Neural progenitor cell (in vitro differentiated cells): ENCODE measurements around the gene SPATA6. TPM values are rescaled to one million over a fixed set of nuclear protein-coding genes. Genes with fewer than 3 reads are reported as not detected.

Experiments
- DNase-seq: peaks from one replicate; pipeline ENCODE4 v3.0.0-alpha.2; 2016; ENCODE audit warnings: low spot score
- H2AFZ ChIP-seq: fragments of 200-600 bp; sonication (generic); replicated peaks from 2 replicates; pipeline ENCODE4 v1.6.1; 2016; ENCODE audit warnings: antibody characterized with exemption
- H3F3A ChIP-seq: fragments of 200-600 bp; sonication (generic); 2 replicates; pipeline ENCODE4 v1.6.1; 2016; ENCODE audit warnings: antibody characterized with exemption, low read depth
- H3K27ac ChIP-seq: fragments of 200-600 bp; sonication (generic); 2 replicates; pipeline ENCODE4 v1.5.1; 2016; ENCODE audit warnings: mild to moderate bottlenecking
- H3K27me3 ChIP-seq: fragments of 200-600 bp; sonication (generic); 2 replicates; pipeline ENCODE4 v1.6.1; 2016; ENCODE audit warnings: mild to moderate bottlenecking, moderate library complexity
- H3K36me3 ChIP-seq: fragments of 200-600 bp; sonication (generic); 2 replicates; pipeline ENCODE4 v1.5.1; 2016
- H3K4me1 ChIP-seq: fragments of 200-600 bp; sonication (generic); 2 replicates; pipeline ENCODE4 v1.6.1; 2016; ENCODE audit warnings: mixed run types
- H3K4me2 ChIP-seq: fragments of 200-600 bp; sonication (generic); 2 replicates; pipeline ENCODE4 v1.6.1; 2016
- H3K4me3 ChIP-seq: fragments of 200-600 bp; sonication (generic); 2 replicates; pipeline ENCODE4 v1.5.1; 2016
- H3K79me2 ChIP-seq: fragments of 200-600 bp; sonication (generic); 2 replicates; pipeline ENCODE4 v1.6.1; 2016; ENCODE audit warnings: low read depth
- H3K9ac ChIP-seq: fragments of 200-600 bp; sonication (generic); 2 replicates; pipeline ENCODE4 v1.6.1; 2016
- H3K9me3 ChIP-seq: fragments of 200-600 bp; sonication (generic); 2 replicates; pipeline ENCODE4 v1.5.1; 2016; ENCODE audit warnings: low read depth
- H4K20me1 ChIP-seq: fragments of 200-600 bp; sonication (generic); 2 replicates; pipeline ENCODE4 v1.6.1; 2016; ENCODE audit warnings: low read depth
- H3K27ac Mint-ChIP-seq: 3 replicates; pipeline ENCODE4 v1.8.0; 2021; ENCODE audit warnings: mixed read lengths
- H3K27me3 Mint-ChIP-seq: 2 replicates; pipeline ENCODE4 v1.8.0; 2022; ENCODE audit warnings: low read depth, mild to moderate bottlenecking, inconsistent platforms, moderate library complexity, mixed read lengths; ENCODE audit not compliant: insufficient read depth
- H3K36me3 Mint-ChIP-seq: 3 replicates; pipeline ENCODE4 v1.8.0; 2021; ENCODE audit warnings: mixed read lengths
- H3K4me1 Mint-ChIP-seq: 3 replicates; pipeline ENCODE4 v1.8.0; 2021; ENCODE audit warnings: mixed read lengths
- H3K4me3 Mint-ChIP-seq: 3 replicates; pipeline ENCODE4 v1.8.0; 2021; ENCODE audit warnings: mild to moderate bottlenecking, moderate library complexity, mixed read lengths
- H3K9me3 Mint-ChIP-seq: 3 replicates; pipeline ENCODE4 v1.8.0; 2020; ENCODE audit warnings: mixed read lengths
- EZH2 ChIP-seq: fragments of 200-600 bp; sonication (generic); IDR thresholded peaks from 2 replicates; pipeline ENCODE4 v1.6.1; 2017; ENCODE audit warnings: antibody characterized with exemption, mild to moderate bottlenecking, moderate library complexity
- EZH2phosphoT487 ChIP-seq: fragments of 200-600 bp; sonication (generic); IDR thresholded peaks from 2 replicates; pipeline ENCODE4 v1.6.1; 2017; ENCODE audit warnings: antibody characterized with exemption
- total RNA-seq: library from RNA; depleted of rRNA; stranded (reverse); fragments of >200 nt; gene quantifications from 2 replicates; pipeline ENCODE4 v1.2.3, GENCODE V29; 2015; ENCODE audit warnings: low replicate concordance
- TF ChIP-seq, protein P1 (sequence below): fragments of 200-600 bp; sonication (generic); IDR thresholded peaks from 2 replicates; pipeline ENCODE4 v1.5.1; 2017; ENCODE audit warnings: antibody characterized with exemption, mild to moderate bottlenecking

The SPATA6 gene
- total RNA-seq, 1 donor from 2014 or later = 33.5 TPM

DNA sequence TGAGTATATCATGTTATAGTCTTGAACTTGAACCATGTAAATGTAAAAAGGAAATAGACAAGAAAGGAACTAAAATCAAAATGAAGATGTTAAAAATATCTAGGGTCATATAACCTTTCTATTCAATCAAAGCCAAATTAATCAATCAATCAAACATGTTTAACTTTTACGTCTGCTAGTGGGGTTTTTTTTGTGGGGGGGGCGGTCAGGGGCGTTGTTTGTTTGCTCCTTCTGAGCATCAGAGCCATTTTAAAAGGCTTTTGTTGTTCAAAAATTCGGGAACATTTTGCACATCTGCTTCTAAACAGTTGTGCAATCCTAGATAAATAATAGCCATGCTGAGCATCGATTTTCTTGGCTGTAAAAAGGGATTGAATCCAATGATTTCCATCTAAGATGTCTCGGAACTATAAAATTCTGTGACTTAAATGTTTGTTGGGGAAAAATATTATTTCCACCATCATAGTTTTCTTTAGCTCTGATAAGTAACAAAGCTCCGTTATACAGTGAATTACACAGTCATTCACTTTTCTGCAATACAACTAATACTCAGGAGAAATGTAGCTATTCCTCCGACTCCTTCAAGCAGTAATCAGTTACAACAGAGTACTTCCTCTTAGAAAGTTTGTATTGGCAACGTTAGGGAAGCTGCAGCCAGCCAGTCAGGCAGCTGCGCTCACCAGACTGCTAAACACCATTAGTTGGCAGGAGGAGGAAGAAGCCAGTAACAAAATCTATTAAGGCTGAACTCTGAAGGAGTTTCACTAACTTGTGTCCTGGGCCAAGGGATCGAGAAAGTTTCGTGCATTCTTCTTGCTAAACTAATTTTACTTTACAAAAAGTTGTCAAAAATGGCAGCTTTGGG, 2.2 kb downstream of the SPATA6 start:
- Histone ChIP-seq H3K4me2 (peak overlapping the region; percentile 85), H3K27me3 (no peaks in the 10 kb centered on the region), H3K79me2 (peaks cover 51% of the 10 kb centered on the region), H3K27ac (no peak overlapping the region), H4K20me1 (peaks cover 4% of the 10 kb centered on the region), H3K36me3 (no peaks in the 10 kb centered on the region), H3K9ac (no peak overlapping the region), H2AFZ (no peak overlapping the region), H3K4me1 (peaks cover 29% of the 10 kb centered on the region), H3K4me3 (peak overlapping the region; percentile 72), H3F3A (peaks cover 19% of the 10 kb centered on the region), H3K9me3 (no peaks in the 10 kb centered on the region)
- Mint-ChIP-seq H3K27ac (no peak overlapping the region), H3K4me3 (peak overlapping the region; percentile 95), H3K27me3 (no peaks in the 10 kb centered on the region), H3K4me1 (peaks cover 33% of the 10 kb centered on the region), H3K36me3 (peaks cover 5% of the 10 kb centered on the region), H3K9me3 (peaks cover 4% of the 10 kb centered on the region)
- TF ChIP-seq EZH2 (no peak), EZH2phosphoT487 (no peak)
- TF ChIP-seq, protein P1, sequence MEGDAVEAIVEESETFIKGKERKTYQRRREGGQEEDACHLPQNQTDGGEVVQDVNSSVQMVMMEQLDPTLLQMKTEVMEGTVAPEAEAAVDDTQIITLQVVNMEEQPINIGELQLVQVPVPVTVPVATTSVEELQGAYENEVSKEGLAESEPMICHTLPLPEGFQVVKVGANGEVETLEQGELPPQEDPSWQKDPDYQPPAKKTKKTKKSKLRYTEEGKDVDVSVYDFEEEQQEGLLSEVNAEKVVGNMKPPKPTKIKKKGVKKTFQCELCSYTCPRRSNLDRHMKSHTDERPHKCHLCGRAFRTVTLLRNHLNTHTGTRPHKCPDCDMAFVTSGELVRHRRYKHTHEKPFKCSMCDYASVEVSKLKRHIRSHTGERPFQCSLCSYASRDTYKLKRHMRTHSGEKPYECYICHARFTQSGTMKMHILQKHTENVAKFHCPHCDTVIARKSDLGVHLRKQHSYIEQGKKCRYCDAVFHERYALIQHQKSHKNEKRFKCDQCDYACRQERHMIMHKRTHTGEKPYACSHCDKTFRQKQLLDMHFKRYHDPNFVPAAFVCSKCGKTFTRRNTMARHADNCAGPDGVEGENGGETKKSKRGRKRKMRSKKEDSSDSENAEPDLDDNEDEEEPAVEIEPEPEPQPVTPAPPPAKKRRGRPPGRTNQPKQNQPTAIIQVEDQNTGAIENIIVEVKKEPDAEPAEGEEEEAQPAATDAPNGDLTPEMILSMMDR = no peak
- DNase-seq = peak; percentile 8

DNA sequence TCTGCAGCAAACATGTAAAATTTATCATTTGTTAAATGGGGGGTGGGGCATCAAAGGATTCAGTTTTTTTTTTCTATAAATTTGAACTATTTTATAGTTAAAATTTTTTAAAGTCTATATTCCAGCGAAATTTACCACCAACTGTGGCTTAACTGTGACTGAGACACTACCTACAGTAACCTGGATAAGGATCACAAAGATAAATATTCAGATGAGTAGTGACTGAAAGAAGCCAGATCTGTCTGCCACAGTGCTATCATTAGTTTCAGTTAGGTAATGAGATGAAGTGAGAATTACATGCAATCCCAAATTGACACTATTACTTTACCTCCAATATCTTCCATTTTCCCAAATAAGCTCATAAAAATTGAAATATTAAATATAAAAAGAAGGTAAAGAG, 5.4 kb downstream of the SPATA6 start:
- TF ChIP-seq EZH2 (no peak), EZH2phosphoT487 (no peak)
- TF ChIP-seq, protein P1 = no peak
- Mint-ChIP-seq H3K9me3 (no peaks in the 10 kb centered on the region), H3K4me1 (peaks cover 27% of the 10 kb centered on the region), H3K4me3 (no peak overlapping the region), H3K36me3 (peaks cover 5% of the 10 kb centered on the region), H3K27me3 (no peaks in the 10 kb centered on the region), H3K27ac (no peak overlapping the region)
- H2AFZ ChIP-seq = no peak overlapping the region
- no peak for DNase-seq
- H3K36me3 ChIP-seq = no peaks in the 10 kb centered on the region
- no peak overlapping the region for H3K4me2 ChIP-seq
- H3K79me2 ChIP-seq = peaks cover 77% of the 10 kb centered on the region
- H4K20me1 ChIP-seq = peaks cover 21% of the 10 kb centered on the region
- peaks cover 16% of the 10 kb centered on the region for H3F3A ChIP-seq
- H3K27me3 ChIP-seq = no peaks in the 10 kb centered on the region
- H3K9me3 ChIP-seq = no peaks in the 10 kb centered on the region
- no peak overlapping the region for H3K27ac ChIP-seq
- peaks cover 41% of the 10 kb centered on the region for H3K4me1 ChIP-seq
- H3K9ac ChIP-seq = no peak overlapping the region
- no peak overlapping the region for H3K4me3 ChIP-seq

DNA sequence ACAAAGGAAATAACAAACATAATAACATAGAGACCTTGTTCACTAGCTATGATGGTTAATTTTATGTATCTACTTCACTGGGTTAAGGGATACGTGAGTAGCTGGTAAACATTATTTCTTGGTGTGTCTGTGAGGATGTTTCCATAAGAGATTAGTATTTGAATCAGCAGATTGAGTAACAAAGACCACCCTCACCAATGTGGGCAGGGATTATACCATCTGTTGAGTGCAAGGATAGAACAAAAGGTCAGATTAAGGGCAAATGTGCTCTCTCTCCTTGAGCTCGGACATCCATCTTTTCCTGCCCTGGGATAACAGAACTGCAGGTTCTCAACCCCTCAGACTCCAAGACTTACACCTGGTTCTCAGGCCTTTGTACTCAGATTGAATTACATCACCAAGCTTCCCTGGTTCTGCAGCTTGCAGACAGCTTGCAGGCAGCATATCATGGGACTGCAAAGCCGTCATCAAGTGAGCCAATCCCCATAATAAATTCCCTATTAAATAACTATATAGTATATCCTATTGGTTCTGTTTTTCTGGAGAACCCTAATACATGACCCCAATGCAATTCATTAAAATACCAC, 9.2 kb downstream of the SPATA6 start:
- Mint-ChIP-seq H3K4me3 (no peak overlapping the region), H3K27me3 (no peaks in the 10 kb centered on the region), H3K36me3 (peaks cover 5% of the 10 kb centered on the region), H3K4me1 (peaks cover 3% of the 10 kb centered on the region), H3K9me3 (peaks cover 8% of the 10 kb centered on the region), H3K27ac (no peak overlapping the region)
- Histone ChIP-seq H3K79me2 (peaks cover 73% of the 10 kb centered on the region), H3K9me3 (no peaks in the 10 kb centered on the region), H3F3A (no peaks in the 10 kb centered on the region), H3K36me3 (no peaks in the 10 kb centered on the region), H3K27me3 (no peaks in the 10 kb centered on the region), H3K4me3 (no peak overlapping the region), H3K9ac (no peak overlapping the region), H2AFZ (no peak overlapping the region), H3K4me2 (no peak overlapping the region), H3K27ac (no peak overlapping the region), H4K20me1 (peaks cover 21% of the 10 kb centered on the region), H3K4me1 (peaks cover 29% of the 10 kb centered on the region)
- TF ChIP-seq EZH2 = no peak
- TF ChIP-seq, protein P1 = no peak
- TF ChIP-seq EZH2phosphoT487 = no peak
- peak; percentile 12 for DNase-seq
